A673 (cell line): ENCODE data around the gene PTK6.

Source experiments
- CTCF ChIP-seq: fragments of 300-800, 200-600 bp; sonication (generic); conservative IDR thresholded peaks from 2 replicates; pipeline ENCODE4 v1.5.1; 2017; ENCODE audit warnings: low read depth, mild to moderate bottlenecking, antibody characterized with exemption, low read length, moderate library complexity, mixed read lengths
- EZH2 ChIP-seq: fragments of 200-600 bp; sonication (generic); IDR thresholded peaks from 2 replicates; pipeline ENCODE4 v1.6.1; 2017; ENCODE audit warnings: borderline replicate concordance, low read depth, mild to moderate bottlenecking, mixed read lengths, antibody characterized with exemption, low read length; ENCODE audit not compliant: poor library complexity, severe bottlenecking

GRCh38 chr20:63507083-63507743 is 30.0 kb downstream of the PTK6 start:
- TF ChIP-seq CTCF (no peak), EZH2 (no peak)
